Measurements from ENCODE around the gene PLPP3.

GRCh38 chr1:56481140-56481694 is 98.1 kb downstream of the PLPP3 start:
- TF ChIP-seq POLR2A (IDR thresholded peaks at IDR 0.05; ENCODE audit: low read depth, low read length) (no peak), TAF1 (IDR thresholded peaks at IDR 0.05; ENCODE audit: borderline replicate concordance, low read depth, low read length) (no peak)

Measured in GM12892 (cell line).